SK-N-SH (cell line): ENCODE measurements around the gene GH2. TPM values are rescaled to one million over a fixed set of nuclear protein-coding genes. Genes with fewer than 3 reads are reported as not detected.
"Not testable (repeated sequence)": the region's sequence is repeated elsewhere in the genome, so short reads cannot be mapped to it uniquely, and the experiment has no call there.

Experiments used
- CTCF ChIA-PET: fragments of 300-600, 350-600 bp; formaldehyde crosslinking; extraction: SDS; loops from one replicate; lab custom pipeline; 2021; lab: Yijun Ruan, JAX
- POLR2A ChIA-PET: fragments of 350-600 bp; sonication (Branson Sonifier 250); formaldehyde crosslinking; extraction: SDS; loops from one replicate; lab custom pipeline; 2020; ENCODE audit warnings: antibody characterized with exemption, inconsistent platforms; lab: Yijun Ruan, JAX
- DNase-seq: peaks from one replicate; pipeline ENCODE4 v3.0.0; 2012
- H2AFZ ChIP-seq: fragments of 200-600 bp; sonication (generic); 2 replicates; pipeline ENCODE4 v1.8.1; 2016; ENCODE audit warnings: antibody characterized with exemption, mild to moderate bottlenecking, low read depth
- H3F3A ChIP-seq: fragments of 200-600 bp; sonication (generic); replicated peaks from 2 replicates; pipeline ENCODE3; 2016; ENCODE audit warnings: antibody characterized with exemption, mild to moderate bottlenecking; ENCODE audit not compliant: insufficient read depth
- H3K27ac ChIP-seq, 2 experiments: fragments of 200-500 bp in 1 of 2; fragments of 200-600 bp in 1 of 2; sonication (Bioruptor generic) in 1 of 2; sonication (generic), shearing (Covaris generic) in 1 of 2; 2 replicates each; pipeline versions ENCODE4 v1.5.1 to v1.6.1; 2014 to 2016; ENCODE audit warnings: low read depth in 2 of 2, inconsistent platforms in 1 of 2, low read length in 1 of 2, mild to moderate bottlenecking in 1 of 2, mixed read lengths in 1 of 2
- H3K27me3 ChIP-seq: fragments of 200-600 bp; sonication (generic), shearing (Covaris generic); 2 replicates; pipeline ENCODE4 v1.6.1; 2016; ENCODE audit warnings: mixed run types; ENCODE audit not compliant: insufficient read depth
- H3K36me3 ChIP-seq, 2 experiments: fragments of 200-500 bp in 1 of 2; fragments of 200-600 bp in 1 of 2; sonication (Bioruptor generic) in 1 of 2; sonication (generic) in 1 of 2; replicated peaks in 1 of 2; 2 replicates each; pipeline versions ENCODE3 to v1.5.1; 2014 to 2016; ENCODE audit warnings: low read length in 1 of 2, mild to moderate bottlenecking in 1 of 2; ENCODE audit not compliant: insufficient read depth in 2 of 2, control insufficient read depth in 1 of 2
- H3K4me1 ChIP-seq, 2 experiments: fragments of 200-500 bp in 1 of 2; fragments of 200-600 bp in 1 of 2; sonication (Bioruptor generic) in 1 of 2; sonication (generic), shearing (Covaris generic) in 1 of 2; 2 replicates each; pipeline versions ENCODE4 v1.5.1 to v1.6.1; 2014 to 2016; ENCODE audit warnings: low read depth in 1 of 2, low read length in 1 of 2, mixed run types in 1 of 2; ENCODE audit not compliant: insufficient read depth in 2 of 2, control insufficient read depth in 1 of 2
- H3K4me2 ChIP-seq: fragments of 200-600 bp; sonication (generic), shearing (Covaris generic); 2 replicates; pipeline ENCODE4 v1.6.1; 2017; ENCODE audit warnings: mixed run types
- H3K4me3 ChIP-seq, 2 experiments: fragments of 200-500 bp in 1 of 2; fragments of 200-600 bp in 1 of 2; sonication (Bioruptor generic) in 1 of 2; sonication (generic), shearing (Covaris generic) in 1 of 2; 2 replicates each; pipeline versions ENCODE4 v1.5.1 to v1.8.1; 2014 to 2016; ENCODE audit warnings: low read depth in 2 of 2, inconsistent platforms in 1 of 2, low read length in 1 of 2, mild to moderate bottlenecking in 1 of 2, mixed read lengths in 1 of 2, moderate library complexity in 1 of 2
- H3K79me2 ChIP-seq: fragments of 200-600 bp; sonication (generic); 2 replicates; pipeline ENCODE4 v1.8.1; 2017; ENCODE audit warnings: mild to moderate bottlenecking; ENCODE audit not compliant: insufficient read depth
- H3K9ac ChIP-seq: fragments of 200-600 bp; sonication (generic); 2 replicates; pipeline ENCODE4 v1.6.1; 2017; ENCODE audit warnings: mixed run types
- H3K9me2 ChIP-seq: fragments of 200-600 bp; sonication (generic); 2 replicates; pipeline ENCODE4 v1.6.1; 2017; ENCODE audit warnings: mixed run types
- H3K9me3 ChIP-seq: fragments of 200-600 bp; sonication (generic); 2 replicates; pipeline ENCODE4 v1.6.1; 2017; ENCODE audit warnings: mixed run types, mild to moderate bottlenecking, moderate library complexity
- H4K20me1 ChIP-seq: fragments of 200-600 bp; sonication (generic); 2 replicates; pipeline ENCODE4 v1.6.1; 2017; ENCODE audit warnings: mild to moderate bottlenecking, mixed run types; ENCODE audit not compliant: insufficient read depth
- WGBS: methylation state at CpG from one replicate; pipeline ENCODE4 v1.1.6; 2017; ENCODE audit warnings: low lambda C conversion rate; 5-methylcytosine and 5-hydroxymethylcytosine counted together
- polyA plus RNA-seq, 3 experiments: library from polyadenylated mRNA; depleted of rRNA; stranded (reverse); fragments of >200 nt; gene quantifications; 2 replicates each; pipeline ENCODE4 v1.2.3, GENCODE V29; 2012

The GH2 gene
- polyA plus RNA-seq, 1 of the 3 experiments (the other 2 are of a cell fraction), result not detected

DNA sequence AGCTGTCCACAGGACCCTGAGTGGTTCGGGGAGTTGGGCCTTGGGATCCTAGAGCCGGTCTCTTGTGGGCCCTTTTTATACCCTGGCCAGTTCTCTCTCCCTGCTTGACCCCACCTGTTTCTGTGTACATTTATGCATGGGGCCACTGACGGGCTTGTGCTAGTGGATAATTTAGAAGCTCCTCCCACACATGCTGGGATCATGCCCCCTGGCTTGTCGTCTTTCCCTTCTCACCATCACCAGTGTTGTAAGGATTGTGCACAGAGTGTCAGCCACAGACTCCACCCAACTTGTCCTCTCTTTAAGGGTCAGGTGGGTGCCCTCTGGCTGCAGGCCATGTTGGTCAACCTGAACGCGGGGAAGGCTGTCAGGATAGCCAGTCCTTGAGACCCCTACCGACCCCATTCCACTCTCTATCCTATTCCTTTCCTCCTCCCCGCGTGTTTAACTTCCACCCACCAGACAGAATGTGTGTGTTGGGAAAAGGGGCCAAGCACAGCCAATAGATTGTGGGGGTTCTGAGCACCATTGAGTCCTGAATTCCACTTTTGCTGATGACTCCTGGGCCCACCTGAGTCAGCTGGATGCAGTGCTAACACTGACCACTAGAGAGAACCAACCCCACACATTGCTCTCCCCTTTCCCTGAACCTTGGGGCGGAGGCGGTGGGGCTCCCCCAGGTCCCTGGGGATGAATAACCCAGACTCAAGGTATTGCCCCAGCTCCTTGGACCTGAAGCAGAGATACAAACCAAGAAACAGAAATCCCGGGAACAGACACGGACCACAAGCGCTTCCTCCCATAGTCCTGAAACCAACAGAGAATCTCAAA lies 15.0 kb upstream of the GH2 start, which contains the start of gene CSH1:
CSH1 (minus strand) TSS at position 51 of the 831 bp plus-strand sequence. CDS start 63 bp downstream, outside the sequence.
- H3F3A ChIP-seq, CTCF ChIA-PET, H4K20me1 ChIP-seq, POLR2A ChIA-PET, DNase-seq, H3K4me2 ChIP-seq, H3K4me1 ChIP-seq, H3K79me2 ChIP-seq, H3K27ac ChIP-seq, H3K27me3 ChIP-seq, H3K4me3 ChIP-seq, H3K9ac ChIP-seq, H2AFZ ChIP-seq, H3K9me3 ChIP-seq, H3K36me3 ChIP-seq, H3K9me2 ChIP-seq: not testable (repeated sequence)
- 77% methylated on average over 5 of the region's 14 CpGs for WGBS

DNA sequence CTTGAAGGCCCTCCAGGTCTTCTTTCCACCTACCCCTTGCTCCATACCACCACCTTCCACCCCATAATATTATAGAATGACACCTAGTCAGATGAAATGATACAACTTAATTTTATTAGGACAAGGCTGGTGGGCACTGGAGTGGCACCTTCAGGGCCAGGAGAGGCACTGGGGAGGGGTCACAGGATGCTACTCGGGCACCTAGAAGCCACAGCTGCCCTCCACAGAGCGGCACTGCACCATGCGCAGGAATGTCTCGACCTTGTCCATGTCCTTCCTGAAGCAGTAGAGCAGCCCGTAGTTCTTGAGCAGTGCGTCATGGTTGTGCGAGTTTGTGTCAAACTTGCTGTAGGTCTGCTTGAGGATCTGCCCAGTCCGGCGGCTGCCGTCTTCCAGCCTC lies 13.1 kb upstream of the GH2 start:
- H3K9me2 ChIP-seq, H3K4me1 ChIP-seq, H3K27ac ChIP-seq, H3F3A ChIP-seq, DNase-seq, H3K79me2 ChIP-seq, H2AFZ ChIP-seq, H3K36me3 ChIP-seq, H4K20me1 ChIP-seq, CTCF ChIA-PET, H3K4me3 ChIP-seq, H3K4me2 ChIP-seq, H3K27me3 ChIP-seq, POLR2A ChIA-PET, H3K9ac ChIP-seq, H3K9me3 ChIP-seq: not testable (repeated sequence)
- 56% methylated on average over 3 of the region's 10 CpGs for WGBS

DNA sequence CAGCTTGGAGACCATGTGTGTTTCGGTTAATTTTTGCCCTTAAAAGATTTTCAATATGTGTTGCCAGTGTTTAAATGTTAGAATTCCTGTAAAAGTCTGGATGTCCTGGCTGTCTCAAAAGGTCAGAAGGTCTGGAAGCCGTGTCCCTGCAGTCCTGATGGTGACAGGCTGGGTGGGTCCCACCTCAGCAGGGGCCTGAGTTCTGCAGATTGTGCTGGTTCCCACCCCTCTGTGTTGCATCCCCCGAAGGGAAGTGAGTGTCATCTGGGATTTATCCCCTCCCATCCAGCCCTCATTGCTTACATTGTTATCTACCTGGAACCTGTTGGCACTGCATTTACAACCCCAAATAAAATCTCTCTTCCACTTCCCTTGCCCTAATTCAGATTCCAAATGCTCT lies 12.3 kb upstream of the GH2 start:
- H3K4me2 ChIP-seq, DNase-seq, H3K36me3 ChIP-seq, H3K9ac ChIP-seq, H3F3A ChIP-seq, H3K9me2 ChIP-seq, H2AFZ ChIP-seq, H3K9me3 ChIP-seq, H4K20me1 ChIP-seq, H3K79me2 ChIP-seq, H3K27me3 ChIP-seq, H3K4me1 ChIP-seq, H3K27ac ChIP-seq, H3K4me3 ChIP-seq, POLR2A ChIA-PET: not testable (repeated sequence)
- 60% methylated on average over 2 of the region's 3 CpGs for WGBS
- CTCF ChIA-PET, result interaction anchor here (1.2 kb wide), 1 partner anchor 135 kb away, joined by 3 read pairs; no protein-coding TSS in a partner anchor

DNA sequence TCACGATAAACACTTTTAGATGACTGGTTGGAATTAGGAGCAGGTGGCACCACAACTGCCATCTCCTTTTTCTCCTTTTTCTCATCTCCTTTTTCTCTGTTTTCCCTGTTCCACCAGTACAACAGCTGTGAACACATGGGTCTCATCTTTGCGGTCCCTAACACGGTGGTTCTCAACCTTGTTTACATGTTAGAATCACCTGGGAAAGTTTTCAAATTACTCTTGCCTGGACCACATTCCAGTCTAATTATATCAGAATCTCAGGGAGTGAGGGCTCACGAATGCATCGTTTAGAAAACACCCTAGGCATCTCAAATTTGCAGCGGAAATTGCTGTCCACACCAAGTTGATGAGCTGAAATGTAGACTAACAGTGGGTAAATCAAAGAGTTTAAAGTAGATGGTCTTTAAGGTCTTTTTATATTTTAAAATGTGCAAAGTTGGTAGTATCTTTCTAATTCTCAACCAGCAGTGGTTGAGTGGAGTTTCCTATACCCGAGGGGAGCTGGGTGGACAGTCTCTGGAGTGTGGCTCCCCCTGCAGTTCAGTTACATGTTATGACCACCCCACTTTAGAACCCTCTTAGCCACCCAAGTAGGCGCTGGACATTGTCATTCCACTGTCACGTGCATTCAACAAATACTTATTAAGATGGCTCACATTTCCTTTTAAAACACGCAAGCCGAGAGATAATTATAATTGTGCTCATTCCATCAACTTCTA lies 10.7 kb upstream of the GH2 start:
- H3F3A ChIP-seq, H3K4me2 ChIP-seq, H3K27me3 ChIP-seq, DNase-seq, H3K4me1 ChIP-seq, H3K4me3 ChIP-seq, H3K9ac ChIP-seq, H3K36me3 ChIP-seq, H3K79me2 ChIP-seq, H2AFZ ChIP-seq, H3K9me2 ChIP-seq, H3K9me3 ChIP-seq, H4K20me1 ChIP-seq, POLR2A ChIA-PET, H3K27ac ChIP-seq: not testable (repeated sequence)
- CTCF ChIA-PET, result interaction anchor here (1.1 to 1.4 kb wide), 3 partner anchors 18 to 136 kb away, joined by 3 read pairs; partner anchors contain the start of gene CSHL1
- 79% methylated on average over 11 of the region's 11 CpGs for WGBS
